ENCODE measurements around the gene CCDC60. TPM values are rescaled to one million over a fixed set of nuclear protein-coding genes. Genes with fewer than 3 reads are reported as not detected.

Gene CCDC60
- total and polyA plus RNA-seq, 2 of the 13 experiments (the other 11 are each of a cell fraction or from before 2014, with no cell fraction given) = not detected

DNA sequence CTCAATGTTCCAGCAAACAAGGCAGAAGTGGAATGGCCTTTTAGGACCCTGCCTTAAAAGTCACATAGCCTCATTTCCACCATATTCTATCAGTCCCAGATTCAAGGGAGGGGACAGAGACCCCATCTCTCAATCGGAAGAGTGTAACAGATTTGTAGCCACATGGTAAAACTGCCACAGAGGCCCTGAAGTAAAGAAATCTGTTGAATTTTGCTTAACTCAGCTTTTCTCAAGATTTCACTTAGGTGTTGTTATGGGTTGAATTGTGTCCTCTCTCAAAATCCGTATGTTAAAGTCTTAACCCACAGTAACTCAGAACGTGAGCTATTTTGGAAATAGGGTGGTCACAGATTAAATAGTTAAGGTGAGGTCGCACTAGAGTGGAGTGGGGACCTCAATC lies 22.7 kb upstream of the CCDC60 start (continued):
- TF ChIP-seq NR2F2 (IDR thresholded peaks at IDR 0.05; ENCODE audit: borderline replicate concordance, low read depth) (no peak), ZNF543 (CRISPR knock-in tag; IDR thresholded peaks at IDR 0.05) (no peak), MAFF (IDR thresholded peaks at IDR 0.05; ENCODE audit: low read depth, low read length) (peak; percentile 58), POGZ (CRISPR knock-in tag; IDR thresholded peaks at IDR 0.05) (no peak), MXI1 (IDR thresholded peaks at IDR 0.05; ENCODE audit: borderline replicate concordance, low read depth, low read length) (no peak), RAD51 (IDR thresholded peaks at IDR 0.05; ENCODE audit: borderline replicate concordance) (no peak)

GRCh38 chr12:119312904-119313303 lies 21.6 kb upstream of the CCDC60 start:
- H3K4me1 ChIP-seq (ENCODE audit: insufficient read depth, low read length) = no peaks in the 10 kb centered on the region
- no peak overlapping the region for H3K4me3 ChIP-seq (replicated peaks in 1 of 3; ENCODE audit: insufficient read depth in 1 of 3, low read depth in 2 of 3, low read length in 3 of 3)
- H3K4me2 ChIP-seq (ENCODE audit: low read depth, low read length) = no peak overlapping the region
- no peaks in the 10 kb centered on the region for H3K36me3 ChIP-seq (replicated peaks in 1 of 2; ENCODE audit: control insufficient read depth in 1 of 2, insufficient read depth in 2 of 2, low read length in 2 of 2)
- ATAC-seq = no peak
- WGBS (ENCODE audit: low lambda C conversion rate) = 0% methylated on average over 1 of the region's 1 CpG
- H2AFZ ChIP-seq (ENCODE audit: low read length) = no peak overlapping the region
- intact Hi-C loops (cut with micrococcal nuclease; ENCODE audit: unreplicated experiment) = no loop called here
- no peaks in the 10 kb centered on the region for H3K27me3 ChIP-seq (ENCODE audit: control insufficient read depth in 1 of 2, insufficient read depth in 2 of 2, low read length in 2 of 2)
- no peak for FAIRE-seq
- BruUV-seq (replicated peaks) = no TSS peak
- no peak overlapping the region for H3K9ac ChIP-seq (ENCODE audit: insufficient read depth, low read depth, low read length)
- TF ChIP-seq, protein P1, sequence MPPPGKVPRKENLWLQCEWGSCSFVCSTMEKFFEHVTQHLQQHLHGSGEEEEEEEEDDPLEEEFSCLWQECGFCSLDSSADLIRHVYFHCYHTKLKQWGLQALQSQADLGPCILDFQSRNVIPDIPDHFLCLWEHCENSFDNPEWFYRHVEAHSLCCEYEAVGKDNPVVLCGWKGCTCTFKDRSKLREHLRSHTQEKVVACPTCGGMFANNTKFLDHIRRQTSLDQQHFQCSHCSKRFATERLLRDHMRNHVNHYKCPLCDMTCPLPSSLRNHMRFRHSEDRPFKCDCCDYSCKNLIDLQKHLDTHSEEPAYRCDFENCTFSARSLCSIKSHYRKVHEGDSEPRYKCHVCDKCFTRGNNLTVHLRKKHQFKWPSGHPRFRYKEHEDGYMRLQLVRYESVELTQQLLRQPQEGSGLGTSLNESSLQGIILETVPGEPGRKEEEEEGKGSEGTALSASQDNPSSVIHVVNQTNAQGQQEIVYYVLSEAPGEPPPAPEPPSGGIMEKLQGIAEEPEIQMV (CRISPR knock-in tag; IDR thresholded peaks at IDR 0.05; ENCODE audit: low read depth) = no peak
- no peak for TF ChIP-seq BRCA1 (CRISPR knock-in tag; IDR thresholded peaks at IDR 0.05)
- TF ChIP-seq NKX3-1 (CRISPR knock-in tag; IDR thresholded peaks at IDR 0.05) = no peak
- TF ChIP-seq NFAT5 (CRISPR knock-in tag; IDR thresholded peaks at IDR 0.05) = no peak
- no peak for TF ChIP-seq ELF3 (CRISPR knock-in tag; IDR thresholded peaks at IDR 0.05)
- TF ChIP-seq ZEB1 (IDR thresholded peaks at IDR 0.05; ENCODE audit: insufficient replicate concordance, low read depth) = no peak
- no peak for TF ChIP-seq NFATC3 (CRISPR knock-in tag; IDR thresholded peaks at IDR 0.05)
- no peak for TF ChIP-seq ZNF720 (CRISPR knock-in tag; IDR thresholded peaks at IDR 0.05)
- TF ChIP-seq ZC3H13 (CRISPR knock-in tag; IDR thresholded peaks at IDR 0.05) = no peak
- no peak overlapping the region for H3K27ac ChIP-seq (ENCODE audit: extremely low read length, insufficient read depth, low read length)
- CTCF ChIA-PET (ENCODE audit: low intra/inter-chr PET ratio, low total read pairs) = no interaction called here
- H3K79me2 ChIP-seq (ENCODE audit: insufficient read depth, low read length) = no peaks in the 10 kb centered on the region
- DNase-seq (ENCODE audit: low spot score) = no peak
- POLR2A ChIA-PET = no interaction called here
- H3K9me3 ChIP-seq (ENCODE audit: low read length) = no peaks in the 10 kb centered on the region
- in situ Hi-C loops (cut with HindIII; ENCODE audit: extremely low pct_ligation_motif_present, low pct_unique_long_range_greater_than_20kb) = no loop called here
- no peaks in the 10 kb centered on the region for H4K20me1 ChIP-seq (ENCODE audit: insufficient read depth, low read length)
